ENCODE data around the gene MYL12B.
"Not testable (repeated sequence)": the region's sequence is repeated elsewhere in the genome, so short reads cannot be mapped to it uniquely, and the experiment has no call there.

The MYL12B gene

GRCh38 chr18:3257627-3258120 lies 4.3 kb upstream of the MYL12B start:
- H3K36me3 ChIP-seq (ENCODE audit: insufficient read depth, low read length) = peaks cover 64% of the 10 kb centered on the region
- H3K4me3 ChIP-seq (ENCODE audit: low read length) = no peak overlapping the region
- peaks cover 9% of the 10 kb centered on the region for H3K4me1 ChIP-seq (ENCODE audit: insufficient read depth, low read length)
- no peaks in the 10 kb centered on the region for H3K9me3 ChIP-seq (ENCODE audit: low read length)
- H2AFZ ChIP-seq (ENCODE audit: low read depth, low read length) = no peak overlapping the region
- no peaks in the 10 kb centered on the region for H3K27me3 ChIP-seq (ENCODE audit: insufficient read depth, low read length)

- Histone ChIP-seq H3K4me1 (ENCODE audit: insufficient read depth, low read length) (peaks cover 22% of the 10 kb centered on the region), H3K4me3 (ENCODE audit: low read length) (peak overlapping the region; percentile 100), H3K27me3 (ENCODE audit: insufficient read depth, low read length) (no peaks in the 10 kb centered on the region), H3K36me3 (ENCODE audit: insufficient read depth, low read length) (peaks cover 30% of the 10 kb centered on the region), H2AFZ (ENCODE audit: low read depth, low read length) (peak overlapping the region; percentile 69), H3K9me3 (ENCODE audit: low read length) (no peaks in the 10 kb centered on the region)
These were observed 949 bp upstream of the MYL12B start for GRCh38 chr18:3260995-3261372.

- peak overlapping the region; percentile 69 for H2AFZ ChIP-seq (ENCODE audit: low read depth, low read length)
- H3K9me3 ChIP-seq (ENCODE audit: low read length) = no peaks in the 10 kb centered on the region
- H3K4me1 ChIP-seq (ENCODE audit: insufficient read depth, low read length) = peaks cover 19% of the 10 kb centered on the region
- peak overlapping the region; percentile 100 for H3K4me3 ChIP-seq (ENCODE audit: low read length)
- H3K36me3 ChIP-seq (ENCODE audit: insufficient read depth, low read length) = peaks cover 16% of the 10 kb centered on the region
- H3K27me3 ChIP-seq (ENCODE audit: insufficient read depth, low read length) = no peaks in the 10 kb centered on the region
These were observed 550 bp downstream of the MYL12B start for GRCh38 chr18:3262234-3263131.

- Histone ChIP-seq H3K27me3 (ENCODE audit: insufficient read depth, low read length) (no peaks in the 10 kb centered on the region), H3K4me1 (ENCODE audit: insufficient read depth, low read length) (peaks cover 19% of the 10 kb centered on the region), H3K4me3 (ENCODE audit: low read length) (peak overlapping the region; percentile 100), H2AFZ (ENCODE audit: low read depth, low read length) (no peak overlapping the region), H3K36me3 (ENCODE audit: insufficient read depth, low read length) (peaks cover 9% of the 10 kb centered on the region), H3K9me3 (ENCODE audit: low read length) (no peaks in the 10 kb centered on the region)
These were observed 1.3 kb downstream of the MYL12B start for GRCh38 chr18:3263132-3263700.

GRCh38 chr18:3264362-3264761 lies 2.4 kb downstream of the MYL12B start:
- Histone ChIP-seq H3K4me1 (ENCODE audit: insufficient read depth, low read length) (peaks cover 19% of the 10 kb centered on the region), H3K9me3 (ENCODE audit: low read length) (no peaks in the 10 kb centered on the region), H2AFZ (ENCODE audit: low read depth, low read length) (no peak overlapping the region), H3K27me3 (ENCODE audit: insufficient read depth, low read length) (no peaks in the 10 kb centered on the region), H3K4me3 (ENCODE audit: low read length) (no peak overlapping the region), H3K36me3 (ENCODE audit: insufficient read depth, low read length) (no peaks in the 10 kb centered on the region)

- Histone ChIP-seq H3K9me3 (ENCODE audit: low read length) (no peaks in the 10 kb centered on the region), H3K4me3 (ENCODE audit: low read length) (no peak overlapping the region), H3K27me3 (ENCODE audit: insufficient read depth, low read length) (no peaks in the 10 kb centered on the region), H2AFZ (ENCODE audit: low read depth, low read length) (no peak overlapping the region), H3K4me1 (ENCODE audit: insufficient read depth, low read length) (peaks cover 19% of the 10 kb centered on the region), H3K36me3 (ENCODE audit: insufficient read depth, low read length) (no peaks in the 10 kb centered on the region)
These were observed 3.7 kb downstream of the MYL12B start for GRCh38 chr18:3265564-3266033.

- Histone ChIP-seq H3K9me3 (ENCODE audit: low read length) (no peaks in the 10 kb centered on the region), H3K4me3 (ENCODE audit: low read length) (no peak overlapping the region), H3K4me1 (ENCODE audit: insufficient read depth, low read length) (peaks cover 14% of the 10 kb centered on the region), H3K27me3 (ENCODE audit: insufficient read depth, low read length) (no peaks in the 10 kb centered on the region), H2AFZ (ENCODE audit: low read depth, low read length) (no peak overlapping the region), H3K36me3 (ENCODE audit: insufficient read depth, low read length) (no peaks in the 10 kb centered on the region)
These were observed 4.2 kb downstream of the MYL12B start for GRCh38 chr18:3266062-3266608.

GRCh38 chr18:3268306-3268705 lies 6.4 kb downstream of the MYL12B start:
- peaks cover 3% of the 10 kb centered on the region for H3K36me3 ChIP-seq (ENCODE audit: insufficient read depth, low read length)
- no peak overlapping the region for H3K4me3 ChIP-seq (ENCODE audit: low read length)
- no peak overlapping the region for H2AFZ ChIP-seq (ENCODE audit: low read depth, low read length)
- H3K9me3 ChIP-seq (ENCODE audit: low read length) = no peaks in the 10 kb centered on the region
- H3K27me3 ChIP-seq (ENCODE audit: insufficient read depth, low read length) = no peaks in the 10 kb centered on the region
- H3K4me1 ChIP-seq (ENCODE audit: insufficient read depth, low read length) = peaks cover 7% of the 10 kb centered on the region

- H3K4me3 ChIP-seq (ENCODE audit: low read length) = no peak overlapping the region
- H3K27me3 ChIP-seq (ENCODE audit: insufficient read depth, low read length) = no peaks in the 10 kb centered on the region
- H3K9me3 ChIP-seq (ENCODE audit: low read length) = no peaks in the 10 kb centered on the region
These were observed 7.4 kb downstream of the MYL12B start for GRCh38 chr18:3269241-3269913.

GRCh38 chr18:3269914-3270299 lies 8.0 kb downstream of the MYL12B start:
- Histone ChIP-seq H3K4me3 (ENCODE audit: low read length) (no peak overlapping the region), H2AFZ (ENCODE audit: low read depth, low read length) (no peak overlapping the region), H3K27me3 (ENCODE audit: insufficient read depth, low read length) (no peaks in the 10 kb centered on the region), H3K36me3 (ENCODE audit: insufficient read depth, low read length) (peaks cover 20% of the 10 kb centered on the region), H3K4me1 (ENCODE audit: insufficient read depth, low read length) (no peaks in the 10 kb centered on the region), H3K9me3 (ENCODE audit: low read length) (no peaks in the 10 kb centered on the region)

More at GRCh38 chr18:3269241-3269913, 7.4 kb downstream of the MYL12B start:
- Histone ChIP-seq H2AFZ (ENCODE audit: low read depth, low read length) (no peak overlapping the region), H3K36me3 (ENCODE audit: insufficient read depth, low read length) (peaks cover 14% of the 10 kb centered on the region), H3K4me1 (ENCODE audit: insufficient read depth, low read length) (no peaks in the 10 kb centered on the region)

- no peak overlapping the region for H3K4me3 ChIP-seq (ENCODE audit: low read length)
- H3K4me1 ChIP-seq (ENCODE audit: insufficient read depth, low read length) = no peaks in the 10 kb centered on the region
- peaks cover 39% of the 10 kb centered on the region for H3K36me3 ChIP-seq (ENCODE audit: insufficient read depth, low read length)
- no peaks in the 10 kb centered on the region for H3K27me3 ChIP-seq (ENCODE audit: insufficient read depth, low read length)
- no peaks in the 10 kb centered on the region for H3K9me3 ChIP-seq (ENCODE audit: low read length)
- H2AFZ ChIP-seq (ENCODE audit: low read depth, low read length) = no peak overlapping the region
These were observed 11.1 kb downstream of the MYL12B start for GRCh38 chr18:3273042-3273441.

- H2AFZ ChIP-seq (ENCODE audit: low read depth, low read length); H3K27me3 ChIP-seq (ENCODE audit: insufficient read depth, low read length); H3K4me3 ChIP-seq (ENCODE audit: low read length); H3K4me1 ChIP-seq (ENCODE audit: insufficient read depth, low read length); H3K9me3 ChIP-seq (ENCODE audit: low read length): not testable (repeated sequence)
- peaks cover 45% of the 10 kb centered on the region for H3K36me3 ChIP-seq (ENCODE audit: insufficient read depth, low read length)
These were observed 15.8 kb downstream of the MYL12B start for GRCh38 chr18:3277643-3278213.
